K562 (cell line): Measurements from ENCODE around the gene COASY. TPM values are rescaled to one million over a fixed set of nuclear protein-coding genes. Genes with fewer than 3 reads are reported as not detected.

Source experiments
- BCL6 ChIP-seq: fragments of 250-450 bp; sonication (Bioruptor Pico); IDR thresholded peaks from 2 replicates; pipeline ENCODE4 v1.4.0; 2020
- BCOR ChIP-seq: fragments of 450-650 bp; IDR thresholded peaks from 2 replicates; pipeline ENCODE4 v1.6.1; 2016
- CBX2 ChIP-seq: fragments of 200-600 bp; sonication (generic); IDR thresholded peaks from one replicate; pipeline ENCODE4 v1.6.1; 2012; ENCODE audit warnings: mild to moderate bottlenecking, low read length, inconsistent platforms; ENCODE audit not compliant: insufficient read depth, poor library complexity, severe bottlenecking
- CCNT2 ChIP-seq: IDR thresholded peaks from 2 replicates; pipeline ENCODE4 v1.6.1; 2011; ENCODE audit warnings: borderline replicate concordance, low read depth, mild to moderate bottlenecking, moderate library complexity, mixed read lengths, low read length; ENCODE audit not compliant: insufficient read length; ENCODE audit errors: extremely low read depth
- CHD1 ChIP-seq: fragments of 200-600 bp; sonication (generic); IDR thresholded peaks from one replicate; pipeline ENCODE4 v1.6.1; 2012; ENCODE audit warnings: mild to moderate bottlenecking, moderate library complexity, low read length, inconsistent platforms
- CSDE1 ChIP-seq, 2 experiments: fragments of 450-650 bp; IDR thresholded peaks; 2 replicates each; pipeline ENCODE4 v1.6.1; 2016; ENCODE audit warnings: mild to moderate bottlenecking in 1 of 2
- DEAF1 ChIP-seq: fragments of 450-650 bp; formaldehyde crosslinking; IDR thresholded peaks from 2 replicates; pipeline ENCODE4 v1.4.0; 2020; ENCODE audit warnings: mild to moderate bottlenecking, moderate library complexity
- EP400 ChIP-seq: fragments of 450-650 bp; IDR thresholded peaks from 2 replicates; pipeline ENCODE4 v1.6.1; 2017; ENCODE audit warnings: antibody characterized with exemption, mild to moderate bottlenecking, moderate library complexity
- GABPB2 ChIP-seq: fragments of 250-450 bp; sonication (Bioruptor Pico); conservative IDR thresholded peaks from 2 replicates; pipeline ENCODE4 v1.5.1; 2021; ENCODE audit warnings: mild to moderate bottlenecking
- GMEB1 ChIP-seq: fragments of 250-450 bp; sonication (Bioruptor Pico); IDR thresholded peaks from 2 replicates; pipeline ENCODE4 v1.4.0; 2020; ENCODE audit warnings: mild to moderate bottlenecking
- MBD1 ChIP-seq: fragments of 250-450 bp; sonication (Bioruptor Pico); IDR thresholded peaks from 2 replicates; pipeline ENCODE4 v1.8.0; 2022; ENCODE audit warnings: inconsistent platforms
- NBN ChIP-seq: fragments of 450-650 bp; IDR thresholded peaks from 2 replicates; pipeline ENCODE4 v1.6.1; 2016; ENCODE audit warnings: low read depth, mild to moderate bottlenecking
- OTX1 ChIP-seq: fragments of 450-650 bp; formaldehyde crosslinking; IDR thresholded peaks from 2 replicates; pipeline ENCODE4 v1.4.0; 2022; ENCODE audit warnings: mild to moderate bottlenecking
- RB1 ChIP-seq: fragments of 450-650 bp; IDR thresholded peaks from 2 replicates; pipeline ENCODE4 v1.6.1; 2017; ENCODE audit warnings: low read depth, mild to moderate bottlenecking
- SMARCA4 ChIP-seq: fragments of 450-650 bp; IDR thresholded peaks from 2 replicates; pipeline ENCODE4 v1.6.1; 2016
- TRIM25 ChIP-seq: fragments of 450-650 bp; IDR thresholded peaks from 2 replicates; pipeline ENCODE4 v1.7.0; 2016; ENCODE audit warnings: borderline replicate concordance
- XRCC4 ChIP-seq: IDR thresholded peaks from one replicate; pipeline ENCODE4 v1.6.1; 2011; ENCODE audit not compliant: insufficient read depth, insufficient read length; ENCODE audit errors: extremely low read depth
- ZBTB26 ChIP-seq: fragments of 450-650 bp; formaldehyde crosslinking; IDR thresholded peaks from 2 replicates; pipeline ENCODE4 v1.4.0; 2022; ENCODE audit warnings: missing genetic modification characterization
- ZKSCAN3 ChIP-seq: fragments of 250-450 bp; sonication (Bioruptor Pico); IDR thresholded peaks from 2 replicates; pipeline ENCODE4 v1.4.0; 2020
- ZNF830 ChIP-seq: fragments of 250-450 bp; sonication (Bioruptor Pico); IDR thresholded peaks from 2 replicates; pipeline ENCODE4 v1.5.0; 2021; ENCODE audit warnings: mild to moderate bottlenecking
- polyA plus RNA-seq, 8 experiments: library from polyadenylated mRNA; depleted of rRNA in 4 of 8; stranded (reverse) in 5 of 8; unstranded in 3 of 8; fragments of >200 nt; fragmentation: Nextera tagmentation in 2 of 8; fragmentation: Illumina TruSeq in 1 of 8; extraction: Ambion mirVana in 2 of 8; extraction: Trizol in 1 of 8; gene quantifications; 2 replicates each; pipeline versions ENCODE4 v1.2.1 to v1.2.3, GENCODE V29; 2011 to 2014; ENCODE audit warnings: inconsistent platforms in 1 of 8, missing spikeins in 1 of 8
- total RNA-seq, 7 experiments: library from RNA; depleted of rRNA in 6 of 7; stranded (reverse); fragments of >200 nt in 6 of 7; fragmentation: Illumina TruSeq in 2 of 7; extraction: Trizol in 2 of 7; gene quantifications; 2 replicates each; pipeline versions ENCODE4 v1.2.1 to v1.2.3, GENCODE V29; 2011 to 2021; ENCODE audit warnings: low replicate concordance in 1 of 7

COASY gene
- total and polyA plus RNA-seq, 9 of the 15 experiments (the other 6 are each of a cell fraction or from before 2014, with no cell fraction given), result 25.4 to 175 (median 62.3) TPM

GRCh38 chr17:42535155-42536047, 26.5 kb upstream of the COASY start (continued):
- TF ChIP-seq GMEB1, result peak; percentile 51
- TF ChIP-seq NBN, result peak; percentile 60; the same call in 1 of the 2 replicates
- TF ChIP-seq DEAF1, result 0 out of 2 replicates have a peak, but pooled peaks have one; percentile 17
- TF ChIP-seq ZBTB26 (CRISPR knock-in tag), result no peak; the same call in 1 of the 2 replicates
- peak; percentile 70 for TF ChIP-seq ZKSCAN3
- no peak; the same call in 1 of the 2 replicates for TF ChIP-seq EP400
- TF ChIP-seq BCL6 (CRISPR knock-in tag), result peak; percentile 83; the same call in 1 of the 2 replicates
- TF ChIP-seq CSDE1 (IDR thresholded peaks at IDR 0.05), result no peak
- TF ChIP-seq CCNT2, result no peak
- no peak for TF ChIP-seq RB1
- no peak for TF ChIP-seq CHD1
- no peak for TF ChIP-seq MBD1 (CRISPR knock-in tag)
- no peak for TF ChIP-seq XRCC4
- TF ChIP-seq TRIM25, result 0 out of 2 replicates have a peak, but pooled peaks have one; percentile 75
- peak; percentile 21; the same call in 1 of the 2 replicates for TF ChIP-seq SMARCA4
- TF ChIP-seq BCOR, result 0 out of 2 replicates have a peak, but pooled peaks have one; percentile 6
- TF ChIP-seq CBX2, result no peak
- TF ChIP-seq ZNF830 (CRISPR knock-in tag), result peak; percentile 89
- TF ChIP-seq GABPB2 (CRISPR knock-in tag), result no peak
- peak; percentile 94 for TF ChIP-seq OTX1 (CRISPR knock-in tag)
